ENCODE data around the gene SPSB3.
"Not testable (repeated sequence)": the region's sequence is repeated elsewhere in the genome, so short reads cannot be mapped to it uniquely, and the experiment has no call there.

The SPSB3 gene

GRCh38 chr16:1816396-1817275, 34.3 kb upstream of the SPSB3 start:
- no peak for DNase-seq

- no peak for DNase-seq
Observed at GRCh38 chr16:1815461-1815860, 33.1 kb upstream of the SPSB3 start.

GRCh38 chr16:1812732-1813163, 30.4 kb upstream of the SPSB3 start:
- DNase-seq = peak; percentile 11

GRCh38 chr16:1810536-1810935, 28.2 kb upstream of the SPSB3 start:
- DNase-seq = no peak

GRCh38 chr16:1810106-1810505, 27.7 kb upstream of the SPSB3 start:
- no peak for DNase-seq

GRCh38 chr16:1809281-1809801, 27.0 kb upstream of the SPSB3 start:
- no peak for DNase-seq

- DNase-seq = no peak
Observed at GRCh38 chr16:1808691-1809090, 26.3 kb upstream of the SPSB3 start.

GRCh38 chr16:1807626-1808025, 25.3 kb upstream of the SPSB3 start:
- no peak for DNase-seq

GRCh38 chr16:1800701-1801100, 18.3 kb upstream of the SPSB3 start:
- DNase-seq = no peak

- DNase-seq = not testable (repeated sequence)
Observed at GRCh38 chr16:1799263-1799662, 16.9 kb upstream of the SPSB3 start.

GRCh38 chr16:1794908-1795666, 12.7 kb upstream of the SPSB3 start:
- no peak for DNase-seq

GRCh38 chr16:1794221-1794871, 12.0 kb upstream of the SPSB3 start:
- no peak for DNase-seq

- DNase-seq = no peak
Observed at GRCh38 chr16:1793578-1794220, 11.3 kb upstream of the SPSB3 start, which contains the start of gene IGFALS. Gene IGFALS, minus strand, starts transcription at chr16:1793705. Its CDS starts 53 bp downstream, at chr16:1793652.

- DNase-seq = no peak
Observed at GRCh38 chr16:1792836-1793577, 10.6 kb upstream of the SPSB3 start.

GRCh38 chr16:1791943-1792812, 9.8 kb upstream of the SPSB3 start:
- no peak for DNase-seq

- DNase-seq = no peak
Observed at GRCh38 chr16:1791256-1791942, 9.0 kb upstream of the SPSB3 start.

GRCh38 chr16:1790611-1791255, 8.4 kb upstream of the SPSB3 start:
- DNase-seq = no peak

GRCh38 chr16:1790261-1790610, 7.9 kb upstream of the SPSB3 start:
- no peak for DNase-seq

- no peak for DNase-seq
Observed at GRCh38 chr16:1789643-1790045, 7.3 kb upstream of the SPSB3 start.

- DNase-seq = peak; percentile 1
Observed at GRCh38 chr16:1788708-1789100, 6.3 kb upstream of the SPSB3 start.
